Common myeloid progenitor, CD34-positive (primary cell): ENCODE measurements around the gene HINT1. TPM values are rescaled to one million over a fixed set of nuclear protein-coding genes. Genes with fewer than 3 reads are reported as not detected.

Experiments used
- CTCF ChIA-PET: fragments of 350-600 bp; sonication (Branson Sonifier 250); formaldehyde crosslinking; loops from one replicate; lab custom pipeline; 2021; ENCODE audit warnings: antibody characterized with exemption; lab: Charles Lee
- POLR2A ChIA-PET: fragments of 350-600 bp; sonication (Branson Sonifier 250); formaldehyde crosslinking; loops from one replicate; lab custom pipeline; 2021; ENCODE audit warnings: antibody characterized with exemption; lab: Charles Lee
- DNase-seq, 3 donors: peaks; one replicate each; pipeline versions ENCODE4 v3.0.0 to v3.0.0-alpha.2; 2013
- H3K27ac ChIP-seq, 2 experiments: 1 replicate in 1 of 2; 2 replicates in 1 of 2; pipeline ENCODE4 v1.7.0; 2013; ENCODE audit warnings: inconsistent platforms in 2 of 2, low read length in 2 of 2, mild to moderate bottlenecking in 2 of 2, low read depth in 1 of 2, moderate library complexity in 1 of 2; ENCODE audit not compliant: severe bottlenecking in 2 of 2, insufficient read depth in 1 of 2, poor library complexity in 1 of 2
- H3K27me3 ChIP-seq, 5 experiments: replicated peaks in 2 of 5; 1 replicate in 3 of 5; 2 replicates in 2 of 5; pipeline versions ENCODE4 v1.6.1 to v1.7.0; 2013; ENCODE audit warnings: low read length in 4 of 5, mild to moderate bottlenecking in 2 of 5, moderate library complexity in 2 of 5, inconsistent platforms in 1 of 5; ENCODE audit not compliant: insufficient read depth in 5 of 5, control insufficient read depth in 4 of 5
- H3K36me3 ChIP-seq, 4 experiments: 1 replicate in 2 of 4; 2 replicates in 2 of 4; pipeline versions ENCODE4 v1.6.1 to v1.7.0; 2013; ENCODE audit warnings: low read length in 3 of 4, control low read depth in 1 of 4, mild to moderate bottlenecking in 1 of 4; ENCODE audit not compliant: control insufficient read depth in 4 of 4, insufficient read depth in 4 of 4
- H3K4me1 ChIP-seq, 4 experiments: 1 replicate in 3 of 4; 2 replicates in 1 of 4; pipeline versions ENCODE4 v1.6.1 to v1.7.1; 2013; ENCODE audit warnings: low read length in 3 of 4, mild to moderate bottlenecking in 3 of 4, control low read depth in 1 of 4, inconsistent platforms in 1 of 4, moderate library complexity in 1 of 4; ENCODE audit not compliant: control insufficient read depth in 4 of 4, insufficient read depth in 4 of 4; ENCODE audit errors: control extremely low read depth in 1 of 4
- H3K4me3 ChIP-seq, 7 experiments: 1 replicate in 4 of 7; 2 replicates in 3 of 7; pipeline versions ENCODE4 v1.5.1 to v1.7.0; 2013; ENCODE audit warnings: mild to moderate bottlenecking in 7 of 7, low read length in 6 of 7, moderate library complexity in 6 of 7, inconsistent platforms in 2 of 7, low read depth in 2 of 7, control low read depth in 1 of 7; ENCODE audit not compliant: insufficient read depth in 4 of 7, control insufficient read depth in 1 of 7; ENCODE audit errors: extremely low read depth in 1 of 7
- H3K9me3 ChIP-seq, 5 experiments: 1 replicate in 4 of 5; 2 replicates in 1 of 5; pipeline versions ENCODE4 v1.6.1 to v1.7.1; 2013; ENCODE audit warnings: low read length in 4 of 5, mild to moderate bottlenecking in 2 of 5, inconsistent platforms in 1 of 5, low read depth in 1 of 5, moderate library complexity in 1 of 5; ENCODE audit not compliant: control insufficient read depth in 4 of 5, insufficient read depth in 2 of 5; ENCODE audit errors: control extremely low read depth in 1 of 5
- WGBS: methylation state at CpG from one replicate; pipeline ENCODE4 v1.1.5; 2013; ENCODE audit not compliant: insufficient coverage; 5-methylcytosine and 5-hydroxymethylcytosine counted together
- polyA plus RNA-seq: library from polyadenylated mRNA; unstranded; fragments of 120-200 nt; gene quantifications from one replicate; pipeline ENCODE4 v1.2.1, GENCODE V29; 2013

The HINT1 gene
- polyA plus RNA-seq = 737 TPM

DNA sequence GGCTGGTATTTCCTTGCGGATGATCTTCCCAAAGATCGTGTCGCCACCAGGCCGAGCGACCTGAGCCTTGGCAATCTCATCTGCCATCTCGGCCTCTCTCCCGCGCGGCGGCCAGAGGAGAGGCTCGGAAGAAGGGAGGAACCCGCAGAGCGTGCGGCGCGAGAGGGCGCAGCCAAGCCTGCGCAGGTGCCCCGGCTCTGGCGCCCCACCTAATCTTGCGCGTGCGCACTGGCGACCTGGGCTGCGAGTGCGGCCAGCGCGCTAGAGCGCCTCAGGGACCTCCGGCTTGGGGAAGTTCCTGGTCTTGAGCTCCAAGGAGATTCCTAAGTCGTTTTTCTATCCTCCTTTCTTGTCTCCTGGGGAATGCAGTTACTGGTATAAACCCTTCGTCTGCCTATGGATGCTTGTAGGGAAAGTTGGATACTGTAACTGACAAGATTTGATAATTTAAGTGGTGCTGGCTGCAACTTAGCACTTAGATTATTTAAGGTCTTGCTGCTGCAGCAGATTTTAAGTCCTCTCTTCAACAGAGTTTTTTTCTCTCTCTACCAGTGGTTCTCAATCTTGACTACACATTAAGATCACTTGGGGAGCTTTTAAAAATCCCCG, at the start of gene HINT1:
Gene HINT1, minus strand, starts transcription at position 138 of the 609 bp plus-strand sequence. Its CDS starts 51 bp downstream, at position 87.
- Histone ChIP-seq H3K27ac (peak within 1 kb of the TSS; percentile 95 to 98), H3K4me1 (peaks cover 22 to 46% (median 23%) of the 10 kb centered on the region in 4 experiments), H3K27me3 (no peaks in the 10 kb centered on the region), H3K9me3 (no peaks in the 10 kb centered on the region), H3K4me3 (peak within 1 kb of the TSS; percentile 85 to 98 (median 90)), H3K36me3 (peaks cover 5 to 24% (median 16%) of the 10 kb centered on the region in 4 experiments)
- ChIA-PET CTCF (interaction anchor here (0.6 to 1.8 kb wide), 7 partner anchors 30 to 217 kb away, joined by 3 to 9 read pairs (median 3); no protein-coding TSS in a partner anchor), POLR2A (interaction anchor here (0.6 kb wide), 1 partner anchor 99 kb away, joined by 3 read pairs; the partner anchor contains the start of gene CDC42SE2)
- WGBS = 0% methylated on average over 29 of the region's 33 CpGs
- DNase-seq = peak; percentile 92 to 93 (median 92)

DNA sequence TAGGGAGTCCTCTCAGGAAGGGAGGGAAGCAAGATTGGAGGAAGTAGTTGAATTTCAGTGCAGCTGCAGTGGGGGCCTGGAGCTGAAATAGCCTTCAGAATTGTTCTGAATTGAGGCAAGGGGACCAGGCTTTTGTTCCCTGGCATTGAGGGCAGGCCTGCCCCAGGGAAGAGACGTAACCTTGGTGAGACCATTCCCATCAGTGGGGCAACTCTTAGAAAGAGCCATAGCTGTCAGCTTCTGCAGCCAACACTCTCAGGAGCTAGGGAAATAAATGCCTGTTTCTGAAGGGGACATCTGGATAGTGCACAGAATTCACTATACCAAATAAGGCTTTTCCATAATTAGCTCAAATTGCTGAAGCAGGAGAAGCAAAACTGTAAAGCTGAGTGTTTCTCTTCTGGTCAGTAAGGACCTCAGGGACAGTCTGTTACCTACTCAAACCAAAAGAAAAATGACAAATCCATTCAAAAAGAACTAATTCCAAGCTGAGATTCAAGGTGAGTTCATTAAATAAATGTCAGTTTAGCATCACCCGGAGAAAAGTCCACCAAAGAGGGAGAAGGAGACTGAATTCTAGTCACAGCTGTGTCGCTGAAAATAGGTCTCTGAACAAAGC, 49.7 kb upstream of the HINT1 start:
- Histone ChIP-seq H3K36me3 (no peaks in the 10 kb centered on the region), H3K4me3 (no peak overlapping the region), H3K4me1 (peaks cover 23 to 41% (median 29%) of the 10 kb centered on the region in 4 experiments), H3K27ac (no peak overlapping the region), H3K9me3 (no peaks in the 10 kb centered on the region), H3K27me3 (no peaks in the 10 kb centered on the region)
- ChIA-PET POLR2A (interaction anchor here (1.2 kb wide), 1 partner anchor 14 kb away, joined by 3 read pairs; no protein-coding TSS in a partner anchor), CTCF (interaction anchor here (0.7 to 2.0 kb wide), 8 partner anchors 8 to 201 kb away, joined by 3 to 9 read pairs (median 4); no protein-coding TSS in a partner anchor)
- WGBS = 94% methylated on average over 3 of the region's 3 CpGs
- DNase-seq = no peak

DNA sequence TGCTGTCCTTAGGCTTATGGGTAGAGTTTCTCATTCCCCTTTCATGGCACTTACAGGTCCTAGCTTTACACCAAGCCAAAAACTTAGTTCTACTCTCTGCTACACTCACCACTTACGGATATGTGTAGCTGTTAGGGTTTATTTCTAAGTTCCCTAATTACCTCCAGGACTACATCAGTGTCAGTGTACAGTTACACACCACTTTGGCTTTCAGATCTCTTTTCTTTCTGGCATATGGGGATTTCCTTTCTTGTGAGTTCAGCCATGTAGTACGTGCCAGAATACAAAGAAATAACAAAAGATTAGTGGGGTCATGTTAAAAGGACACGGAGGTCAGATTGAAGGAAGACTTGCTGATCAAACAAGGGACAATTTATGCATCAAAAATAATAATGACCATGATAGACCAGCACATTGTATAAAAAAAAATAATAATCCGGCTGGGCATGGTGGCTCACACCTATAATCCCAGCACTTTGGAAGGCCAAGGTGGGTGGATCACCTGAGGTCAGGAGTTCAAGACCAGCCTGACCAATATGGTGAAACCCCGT, 47.5 kb upstream of the HINT1 start:
- Histone ChIP-seq H3K27ac (no peak overlapping the region), H3K4me1 (peaks cover 29 to 58% (median 38%) of the 10 kb centered on the region in 4 experiments), H3K27me3 (no peaks in the 10 kb centered on the region), H3K36me3 (no peaks in the 10 kb centered on the region), H3K4me3 (no peak overlapping the region), H3K9me3 (no peaks in the 10 kb centered on the region)
- DNase-seq = peak; percentile 13 to 68 (median 65)
- POLR2A ChIA-PET = interaction anchor here (0.9 kb wide), 1 partner anchor 13 kb away, joined by 3 read pairs; no protein-coding TSS in a partner anchor
- CTCF ChIA-PET = interaction anchor here (1.0 to 1.7 kb wide), 5 partner anchors 13 to 170 kb away, joined by 3 to 5 read pairs (median 3); no protein-coding TSS in a partner anchor
- 100% methylated on average over 1 of the region's 5 CpGs for WGBS

DNA sequence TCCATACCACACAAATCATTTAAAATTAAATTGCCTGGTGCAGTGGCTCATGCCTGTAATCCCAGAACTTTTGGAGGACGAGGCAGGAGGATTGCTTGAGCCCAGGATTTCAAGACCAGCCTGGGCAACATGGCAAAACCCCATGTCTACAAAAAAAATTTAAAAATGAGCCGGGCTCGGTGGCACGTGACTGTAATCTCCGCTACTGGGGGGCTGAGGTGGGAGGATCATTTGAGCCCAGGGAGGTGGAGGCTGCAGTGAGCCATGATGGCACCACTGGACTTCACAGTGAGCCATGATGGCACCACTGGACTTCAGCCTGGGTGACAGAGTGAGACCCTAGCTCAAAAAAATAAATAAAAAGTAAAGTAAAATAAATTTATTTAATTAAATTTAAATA, 46.6 kb upstream of the HINT1 start:
- Histone ChIP-seq H3K9me3 (no peaks in the 10 kb centered on the region), H3K27me3 (no peaks in the 10 kb centered on the region), H3K36me3 (no peaks in the 10 kb centered on the region), H3K4me1 (peaks cover 29 to 65% (median 43%) of the 10 kb centered on the region in 4 experiments), H3K27ac (no peak overlapping the region), H3K4me3 (no peak overlapping the region)
- POLR2A ChIA-PET = no interaction called here
- DNase-seq = no peak
- CTCF ChIA-PET = interaction anchor here (0.6 to 1.7 kb wide), 6 partner anchors 9 to 170 kb away, joined by 3 to 5 read pairs (median 3); no protein-coding TSS in a partner anchor
- WGBS = 100% methylated on average over 5 of the region's 5 CpGs

DNA sequence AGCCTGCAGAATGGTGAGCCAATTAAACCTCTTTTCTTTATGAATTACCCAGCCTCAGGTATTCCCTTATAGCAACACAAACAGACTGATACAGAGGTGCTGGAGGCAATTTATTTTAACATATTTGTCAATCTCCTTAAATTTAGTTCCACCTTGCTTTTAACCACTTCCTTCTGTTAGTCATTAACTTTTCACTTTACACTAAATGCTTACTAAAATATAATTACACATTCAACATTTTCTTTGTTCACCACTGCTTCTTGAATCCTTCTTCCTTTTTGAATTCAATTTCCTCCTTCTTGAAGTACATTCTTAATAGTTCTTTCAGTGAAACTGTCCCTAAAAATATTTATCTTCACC, 45.1 kb upstream of the HINT1 start:
- CTCF ChIA-PET = interaction anchor here (1.3 kb wide), 1 partner anchor 47 kb away, joined by 3 read pairs; no protein-coding TSS in a partner anchor
- no peaks in the 10 kb centered on the region for H3K27me3 ChIP-seq
- H3K9me3 ChIP-seq = no peaks in the 10 kb centered on the region
- POLR2A ChIA-PET = interaction anchor here (1.1 to 1.2 kb wide), 2 partner anchors 15 to 17 kb away, joined by 4 to 5 read pairs; no protein-coding TSS in a partner anchor
- DNase-seq = peak; percentile 9 to 68 (median 57)
- H3K36me3 ChIP-seq = peaks cover 0 to 2% (median 0%) of the 10 kb centered on the region in 4 experiments
- H3K4me1 ChIP-seq = peaks cover 29 to 68% (median 44%) of the 10 kb centered on the region in 4 experiments
- peak overlapping the region in 5 of 7 experiments; percentile 35 to 59 (median 45) for H3K4me3 ChIP-seq
- peak overlapping the region; percentile 35 to 67 for H3K27ac ChIP-seq

DNA sequence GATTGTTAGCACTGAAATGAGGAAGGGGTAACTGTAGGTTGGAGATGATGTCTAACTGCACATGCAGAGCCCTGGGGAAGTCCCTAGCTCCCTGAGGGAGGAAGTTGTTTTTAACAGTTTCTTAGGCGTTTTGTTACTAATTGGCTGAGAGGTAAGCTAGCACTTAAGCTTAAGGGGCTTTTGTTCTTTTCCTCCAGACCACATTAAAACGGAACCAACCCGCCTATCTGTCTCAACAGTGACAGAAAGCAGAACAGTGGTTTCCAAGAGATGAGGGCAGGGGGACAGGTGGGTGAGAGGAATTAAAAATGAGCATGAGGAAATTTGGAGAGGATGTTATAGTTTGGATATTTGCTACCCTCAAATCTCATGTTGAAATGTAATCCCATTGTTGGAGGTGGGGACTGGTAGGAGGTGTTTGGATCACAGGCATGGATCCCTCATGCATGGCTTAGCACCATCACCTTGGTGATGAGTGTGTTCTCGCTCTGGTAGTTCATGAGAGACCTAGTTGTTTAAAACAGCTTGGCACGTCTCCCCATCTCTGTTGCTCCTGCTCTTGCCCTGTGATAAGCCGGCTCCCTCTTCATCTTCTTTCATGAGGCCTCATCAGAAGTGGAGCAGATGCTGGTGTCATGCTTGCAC, 44.6 kb upstream of the HINT1 start:
- Histone ChIP-seq H3K27me3 (no peaks in the 10 kb centered on the region), H3K9me3 (no peaks in the 10 kb centered on the region), H3K4me3 (peak overlapping the region in 5 of 7 experiments; percentile 35 to 59 (median 45)), H3K27ac (peak overlapping the region; percentile 35 to 76), H3K4me1 (peaks cover 25 to 63% (median 40%) of the 10 kb centered on the region in 4 experiments), H3K36me3 (peaks cover 0 to 2% (median 0%) of the 10 kb centered on the region in 4 experiments)
- 0% methylated on average over 3 of the region's 6 CpGs for WGBS
- POLR2A ChIA-PET = interaction anchor here (0.5 to 1.4 kb wide), 5 partner anchors 16 to 54 kb away, joined by 3 to 6 read pairs (median 4); partner anchors contain the start of gene CDC42SE2
- CTCF ChIA-PET = interaction anchor here (0.6 to 1.5 kb wide), 8 partner anchors 9 to 173 kb away, joined by 3 to 6 read pairs (median 3); no protein-coding TSS in a partner anchor
- peak; percentile 93 to 99 (median 98) for DNase-seq
